LNCaP clone FGC (cell line): ENCODE results near the gene WASL.
A peak's percentile ranks its signal among the peaks of the same experiment; 100 is the strongest.
"Not testable (repeated sequence)": the region's sequence is repeated elsewhere in the genome, so short reads cannot be mapped to it uniquely, and the experiment has no call there.

Experiments
- DNase-seq: peaks from one replicate; pipeline ENCODE4 v3.0.0-alpha.2; 2011; ENCODE audit warnings: low read depth
- H3K4me3 ChIP-seq: 2 replicates; pipeline ENCODE4 v1.5.1; 2011; ENCODE audit warnings: mild to moderate bottlenecking, low read depth, low read length, control low read depth
- TF ChIP-seq, protein P1 (sequence below): IDR thresholded peaks from 2 replicates; pipeline ENCODE4 v1.5.1; 2012; ENCODE audit warnings: mild to moderate bottlenecking; ENCODE audit not compliant: control insufficient read depth, insufficient read depth; ENCODE audit errors: extremely low read depth

Gene WASL

DNA sequence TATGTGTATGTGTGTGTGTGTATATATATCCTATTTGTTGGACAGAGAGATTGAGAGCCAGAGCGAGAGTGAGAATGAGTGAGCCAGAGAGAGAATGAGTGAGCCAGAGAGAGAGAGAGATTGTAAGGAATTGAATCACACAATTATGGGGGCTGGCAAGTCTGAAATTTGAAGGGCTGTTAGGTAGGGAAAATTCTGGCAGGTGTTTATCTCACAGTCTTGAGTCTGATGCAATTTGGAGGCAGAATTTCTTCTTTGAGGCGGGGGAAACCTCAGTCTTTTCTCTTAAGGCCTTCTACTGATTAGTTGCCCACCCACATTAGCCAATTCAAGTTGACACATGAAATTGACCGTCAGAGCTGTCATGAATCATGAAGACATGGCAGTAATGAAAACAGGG is 41.0 kb upstream of the WASL start:
- H3K4me3 ChIP-seq, result no peak overlapping the region
- no peak for DNase-seq

DNA sequence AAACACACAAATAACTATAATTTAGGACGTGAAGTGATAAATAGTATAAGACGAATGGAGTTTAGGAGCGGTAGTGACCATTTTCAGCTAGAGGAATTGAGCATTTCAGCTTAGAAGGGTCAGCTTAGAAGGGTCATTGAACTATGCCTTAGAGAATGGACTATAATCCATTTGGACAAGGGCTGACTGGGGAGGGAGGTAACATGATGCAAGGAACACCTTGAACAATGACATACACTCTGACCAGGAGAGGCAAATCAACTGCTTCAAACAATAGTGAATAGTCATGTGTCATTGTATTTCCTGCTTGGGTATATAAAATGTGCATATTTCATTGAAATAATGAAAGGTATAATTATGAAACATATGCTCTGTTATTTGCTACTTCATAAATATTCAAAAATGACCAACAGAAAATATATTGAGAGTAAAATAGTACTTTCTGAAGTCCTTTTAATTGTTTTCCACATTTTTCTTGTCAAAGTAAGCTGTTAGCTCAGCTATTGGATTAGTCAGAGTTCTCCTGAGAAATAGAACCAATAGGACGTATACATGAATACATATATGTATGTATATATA is 40.5 kb upstream of the WASL start:
- no peak for DNase-seq
- TF ChIP-seq, protein P1, sequence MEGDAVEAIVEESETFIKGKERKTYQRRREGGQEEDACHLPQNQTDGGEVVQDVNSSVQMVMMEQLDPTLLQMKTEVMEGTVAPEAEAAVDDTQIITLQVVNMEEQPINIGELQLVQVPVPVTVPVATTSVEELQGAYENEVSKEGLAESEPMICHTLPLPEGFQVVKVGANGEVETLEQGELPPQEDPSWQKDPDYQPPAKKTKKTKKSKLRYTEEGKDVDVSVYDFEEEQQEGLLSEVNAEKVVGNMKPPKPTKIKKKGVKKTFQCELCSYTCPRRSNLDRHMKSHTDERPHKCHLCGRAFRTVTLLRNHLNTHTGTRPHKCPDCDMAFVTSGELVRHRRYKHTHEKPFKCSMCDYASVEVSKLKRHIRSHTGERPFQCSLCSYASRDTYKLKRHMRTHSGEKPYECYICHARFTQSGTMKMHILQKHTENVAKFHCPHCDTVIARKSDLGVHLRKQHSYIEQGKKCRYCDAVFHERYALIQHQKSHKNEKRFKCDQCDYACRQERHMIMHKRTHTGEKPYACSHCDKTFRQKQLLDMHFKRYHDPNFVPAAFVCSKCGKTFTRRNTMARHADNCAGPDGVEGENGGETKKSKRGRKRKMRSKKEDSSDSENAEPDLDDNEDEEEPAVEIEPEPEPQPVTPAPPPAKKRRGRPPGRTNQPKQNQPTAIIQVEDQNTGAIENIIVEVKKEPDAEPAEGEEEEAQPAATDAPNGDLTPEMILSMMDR, result no peak
- no peak overlapping the region for H3K4me3 ChIP-seq

More for the DNA sequence above, 41.0 kb upstream of the WASL start:
- TF ChIP-seq, protein P1, result no peak

DNA sequence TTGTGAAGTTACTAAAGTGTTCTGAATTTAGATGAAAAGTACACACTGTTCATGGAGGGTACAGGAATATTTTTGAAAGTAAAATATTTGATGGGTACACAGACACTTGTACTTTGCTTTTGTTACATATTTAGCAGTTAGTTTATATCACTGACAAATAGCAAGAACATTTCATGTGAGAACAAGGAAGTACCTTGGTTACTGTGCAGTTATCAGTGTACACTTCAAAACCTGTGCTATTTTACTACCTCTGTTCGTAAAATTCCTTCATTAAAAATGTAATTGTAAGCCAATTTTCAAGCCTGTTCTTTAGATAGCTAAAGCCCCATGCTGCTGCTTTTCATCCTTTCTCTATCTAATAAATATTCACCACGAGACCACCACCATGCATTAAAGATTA is 39.8 kb upstream of the WASL start:
- TF ChIP-seq, protein P1, result no peak
- no peak overlapping the region for H3K4me3 ChIP-seq
- DNase-seq, result no peak

DNA sequence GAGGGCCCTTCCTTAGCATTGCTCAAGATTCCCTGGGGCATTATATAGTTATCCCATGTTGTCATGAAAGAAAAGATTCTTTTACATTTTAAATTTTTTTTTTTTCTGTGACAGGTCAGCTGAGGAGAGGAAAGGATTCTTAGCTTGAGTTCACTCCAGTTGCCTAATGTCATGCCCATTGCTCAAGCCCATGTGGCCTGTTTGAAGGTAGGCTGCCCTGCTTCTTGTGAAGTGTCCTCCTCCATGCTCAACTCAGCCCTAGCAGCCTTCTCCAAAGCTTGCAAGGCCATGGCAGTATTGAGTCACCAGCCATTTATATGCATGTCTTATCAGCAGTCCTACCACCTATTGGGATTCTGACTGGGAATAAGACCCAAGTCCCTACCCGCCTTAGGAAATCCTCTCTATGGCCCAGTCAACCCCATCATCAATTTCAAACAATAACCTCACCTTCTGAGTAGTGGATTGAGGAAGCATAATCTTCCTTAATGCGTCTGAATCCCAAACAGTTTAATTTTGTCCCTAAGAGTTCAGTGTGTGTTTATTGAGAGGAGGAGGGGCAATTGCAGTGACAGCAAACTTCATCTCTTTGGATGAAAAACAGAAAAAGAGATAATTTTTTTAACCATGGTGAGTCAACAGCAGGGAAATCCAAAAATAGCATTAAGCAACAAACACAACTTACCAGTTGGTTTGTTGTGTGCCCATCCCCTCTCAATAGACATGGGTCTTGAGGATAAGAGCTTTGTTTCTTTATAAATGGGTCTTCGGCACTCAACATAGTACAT is 38.6 kb upstream of the WASL start:
- no peak for DNase-seq
- TF ChIP-seq, protein P1, result no peak
- no peak overlapping the region for H3K4me3 ChIP-seq

DNA sequence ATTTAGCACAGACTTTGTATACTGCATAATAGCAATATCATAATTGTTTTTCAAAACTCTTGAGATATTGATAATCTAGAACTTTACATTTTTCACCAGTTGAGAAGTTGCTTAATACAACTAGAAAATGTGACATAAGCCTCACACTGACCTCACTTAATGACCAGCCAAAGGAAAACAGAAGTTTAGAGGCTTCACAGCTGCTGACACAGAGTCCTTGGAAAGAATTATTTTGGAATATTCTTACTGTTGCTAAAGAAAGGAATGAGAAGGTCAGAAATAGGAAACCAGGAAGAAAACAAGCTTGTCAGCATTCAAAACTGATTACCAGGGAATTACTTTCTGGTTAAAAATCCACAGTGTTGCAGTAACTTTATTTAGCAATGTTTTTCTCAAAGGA is 35.5 kb upstream of the WASL start:
- TF ChIP-seq, protein P1, result no peak
- no peak overlapping the region for H3K4me3 ChIP-seq
- no peak for DNase-seq

DNA sequence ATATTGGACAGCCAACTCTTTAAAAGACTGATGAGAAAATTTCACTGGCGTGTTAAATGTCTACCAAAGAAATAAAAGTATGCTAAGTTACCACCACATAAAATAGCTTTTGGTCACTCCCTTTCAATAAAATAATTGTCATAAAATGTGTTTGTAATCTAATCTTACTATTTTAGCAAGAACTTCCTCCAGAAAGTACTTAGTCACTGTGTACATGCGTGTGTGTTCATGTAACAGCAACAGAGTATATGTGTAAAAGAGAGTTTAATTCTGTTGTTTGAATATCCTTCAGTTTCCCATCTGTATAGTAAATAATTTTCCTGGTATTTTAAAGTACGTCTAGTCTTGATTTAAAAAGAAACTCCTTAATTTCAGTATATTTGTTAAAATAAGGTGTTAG is 35.0 kb upstream of the WASL start:
- TF ChIP-seq, protein P1, result no peak
- DNase-seq, result no peak
- H3K4me3 ChIP-seq, result no peak overlapping the region

DNA sequence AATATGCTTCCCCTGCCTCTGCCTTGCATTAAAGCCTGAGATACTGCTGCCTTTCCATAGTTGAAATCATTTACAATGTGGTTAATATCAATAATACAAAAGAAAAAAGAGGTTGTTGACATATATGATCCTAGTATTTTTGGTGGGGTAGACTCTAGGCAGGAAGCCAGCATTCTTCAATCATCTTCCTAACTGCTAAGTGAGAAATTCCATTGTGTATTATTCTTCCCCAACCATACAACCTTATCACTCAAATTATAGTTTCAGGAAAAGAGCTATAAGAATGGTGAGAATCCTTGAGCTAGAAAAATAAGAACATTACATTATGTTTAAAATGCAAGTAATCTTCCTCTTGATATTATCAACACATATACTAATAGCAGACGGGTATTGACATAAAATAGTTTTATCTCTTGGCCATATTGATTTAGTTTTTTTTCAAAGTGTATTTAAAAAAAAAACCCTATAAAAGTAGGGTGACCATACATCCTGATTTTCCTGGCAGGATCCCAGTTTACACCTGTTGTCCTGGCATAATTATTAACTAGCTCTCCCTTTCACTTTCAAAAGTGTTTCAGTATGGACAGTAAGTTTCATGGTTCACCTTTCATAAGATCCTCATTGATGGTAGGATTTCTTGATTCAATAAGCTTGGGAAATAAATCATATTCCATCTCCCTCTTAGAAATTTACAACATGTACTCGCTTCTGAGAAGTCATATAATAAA is 33.4 kb upstream of the WASL start:
- TF ChIP-seq, protein P1, result no peak
- no peak overlapping the region for H3K4me3 ChIP-seq
- DNase-seq, result peak; percentile 82

- not testable (repeated sequence) for H3K4me3 ChIP-seq, DNase-seq
Measured at GRCh38 chr7:123780472-123780871, 31.7 kb upstream of the WASL start.
